DMS153 (cell line): Measurements from ENCODE around the gene DHX36.

Source experiments
- DNase-seq: peaks from one replicate; lab custom pipeline; 2025; lab: John Stamatoyannopoulos, UW

Gene DHX36

GRCh38 chr3:154223519-154223918 is 100.8 kb downstream of the DHX36 start:
- no peak for DNase-seq
